NOMO-1 (cell line): ENCODE results near the gene SLX4.
A peak's percentile ranks its signal among the peaks of the same experiment; 100 is the strongest.

ENCODE experiments used
- DNase-seq, 2 experiments: peaks; one replicate each; lab custom pipeline; 2025; ENCODE audit not compliant: unreplicated experiment in 2 of 2; lab: John Stamatoyannopoulos, UW

SLX4 gene

DNA sequence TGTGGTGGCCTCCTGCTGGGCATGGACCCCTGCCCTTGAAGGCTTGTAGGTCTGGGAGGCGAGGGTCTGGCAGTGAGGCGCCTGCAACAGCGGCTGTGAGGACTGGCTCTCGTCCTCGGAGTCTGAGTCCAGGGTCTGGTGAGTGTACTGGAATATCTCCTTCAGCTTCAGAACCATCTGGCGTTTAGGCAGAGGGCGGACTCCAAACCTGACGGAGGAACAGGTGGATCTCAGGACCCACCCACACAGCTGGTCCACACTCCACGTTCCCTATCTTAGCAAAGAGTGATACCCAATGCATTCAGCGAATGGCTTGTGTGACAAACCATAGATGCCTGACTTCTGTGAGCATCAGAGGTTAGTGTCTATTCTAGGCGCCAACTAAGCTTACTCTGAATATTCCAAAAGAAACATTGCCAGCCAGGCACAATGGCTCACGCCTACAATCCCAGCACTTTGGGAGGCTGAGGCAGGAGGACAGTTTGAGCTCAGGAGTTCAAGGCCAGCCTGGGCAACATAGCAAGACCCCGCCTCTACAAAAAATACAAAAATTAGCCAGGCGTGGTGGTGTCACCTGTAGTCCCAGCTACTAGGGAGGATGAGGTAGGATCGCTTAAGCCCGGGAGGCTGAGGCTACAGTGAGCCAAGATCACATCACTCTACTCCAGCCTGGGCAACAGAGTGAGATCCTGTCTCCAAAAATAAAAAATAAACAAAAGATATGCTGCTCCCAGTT is 27.9 kb downstream of the SLX4 start:
- no peak for DNase-seq

DNA sequence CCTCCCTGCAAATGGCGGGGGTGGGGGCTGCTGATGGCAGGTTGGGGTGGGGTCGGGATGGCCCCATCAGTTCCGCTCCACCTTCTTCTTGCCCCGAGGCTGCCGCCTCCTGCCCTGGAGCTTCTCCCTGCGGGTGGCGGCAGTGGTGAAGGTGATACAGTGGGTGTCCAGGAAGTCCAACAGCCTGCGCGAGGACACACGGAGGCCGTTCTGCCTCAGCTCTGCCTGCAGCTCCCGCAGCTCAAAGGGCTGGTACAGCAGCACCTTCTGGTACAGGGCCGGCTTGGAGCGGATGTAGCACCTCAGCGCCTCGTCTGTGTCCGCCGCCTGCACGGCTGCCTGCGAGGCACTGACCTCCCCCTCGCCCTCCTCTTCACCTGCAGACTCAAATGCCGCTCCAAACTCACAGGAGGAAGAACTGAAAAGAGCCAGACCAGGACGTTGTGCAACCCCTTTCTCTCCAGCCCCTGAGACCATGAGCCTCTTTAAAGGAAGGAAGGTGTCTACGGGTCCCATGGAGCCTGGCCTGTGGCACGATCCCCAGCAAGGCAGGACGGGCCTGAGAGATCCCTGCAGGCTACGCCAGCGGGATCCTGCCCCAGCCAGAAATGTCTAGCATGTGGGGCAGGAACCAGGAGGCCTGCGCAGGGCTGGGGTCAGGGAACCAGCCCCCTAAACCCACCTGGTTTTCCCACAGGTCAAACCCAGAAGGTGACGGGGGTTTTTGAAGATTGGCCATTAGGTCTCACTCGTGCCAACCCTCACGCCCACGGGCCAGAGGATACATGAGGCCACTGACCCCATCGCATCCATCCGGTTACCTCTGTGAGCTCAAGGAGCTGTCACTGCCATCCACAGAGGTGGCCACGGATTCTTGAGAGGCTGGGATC is 28.9 kb downstream of the SLX4 start:
- no peak for DNase-seq

DNA sequence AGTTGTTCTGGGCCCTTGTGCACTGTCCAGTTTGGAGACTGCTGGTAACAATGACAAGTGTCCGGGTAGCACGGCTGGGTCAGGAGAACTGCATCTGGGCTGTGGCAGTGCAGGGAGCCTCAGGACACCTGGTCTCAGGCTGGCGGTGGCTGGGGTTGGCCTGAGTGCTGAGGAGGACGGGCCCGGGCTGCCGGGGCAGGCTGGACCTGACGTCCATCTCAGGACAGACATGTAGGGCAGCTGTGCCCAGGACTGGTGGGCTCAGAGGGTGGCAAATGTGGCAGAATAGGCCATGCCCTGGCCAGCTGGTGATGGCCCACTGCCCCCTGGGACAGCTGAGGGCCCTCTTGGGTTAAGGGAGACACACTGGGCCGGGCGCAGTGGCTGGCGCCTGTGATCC is 30.0 kb downstream of the SLX4 start:
- DNase-seq = no peak

DNA sequence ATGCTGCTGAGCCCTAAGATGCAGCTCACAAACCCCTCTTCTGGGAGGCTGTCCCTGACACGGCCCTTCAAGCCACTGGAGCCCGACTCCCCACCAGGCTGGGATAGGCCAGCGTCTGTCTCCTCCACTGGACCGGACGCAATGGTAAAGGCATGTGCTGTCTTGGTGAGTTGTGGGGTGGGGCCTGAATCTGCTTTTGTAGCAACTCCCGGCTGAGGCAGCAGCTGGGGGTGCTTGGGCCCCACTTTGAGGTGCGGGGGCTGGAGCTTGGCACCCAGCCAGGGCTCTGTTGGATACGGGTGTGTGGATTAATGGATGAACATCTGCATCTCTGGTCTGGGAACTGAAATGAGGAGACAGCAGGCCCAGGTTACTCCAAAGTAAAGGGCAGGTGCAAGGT is 30.7 kb downstream of the SLX4 start:
- DNase-seq = no peak

DNA sequence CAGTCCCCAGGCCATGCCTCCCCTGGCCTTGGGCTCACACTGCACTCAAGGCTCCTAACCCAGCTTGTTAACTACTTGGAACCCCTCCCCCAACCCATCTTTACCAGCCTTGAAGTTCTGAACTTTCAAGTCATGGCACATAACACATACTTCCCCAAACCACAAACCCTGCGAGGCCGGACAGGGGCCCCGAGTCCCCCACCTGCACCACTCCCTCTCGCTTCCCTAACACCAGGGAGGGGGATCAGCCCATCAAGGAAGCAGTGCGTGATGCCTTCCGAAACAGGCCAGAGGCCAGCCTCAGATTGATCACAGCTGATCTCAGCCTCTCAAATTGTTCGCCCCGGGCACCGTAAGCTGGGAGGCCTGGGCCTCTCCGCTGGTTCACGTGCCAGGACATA is 31.2 kb downstream of the SLX4 start:
- DNase-seq = peak; percentile 64

DNA sequence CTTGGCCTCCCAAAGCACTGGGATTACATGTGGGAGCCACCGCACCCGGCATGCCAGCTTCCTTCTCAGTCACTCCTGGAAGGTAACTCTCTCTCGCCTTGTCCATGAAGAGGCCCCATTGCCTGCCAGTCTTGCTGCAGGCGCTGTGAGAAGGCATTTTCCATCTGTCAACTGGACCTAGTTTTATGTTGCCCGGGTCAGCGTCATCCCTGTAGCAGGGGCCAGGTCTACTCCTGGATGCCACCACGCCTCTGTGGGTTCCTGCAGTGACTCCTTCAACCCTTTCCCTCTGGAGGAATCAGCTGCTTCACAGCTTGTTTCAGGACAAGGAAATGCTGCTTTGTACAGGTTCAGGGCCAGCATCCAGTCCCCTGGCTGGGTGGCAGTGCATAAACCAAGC is 31.6 kb downstream of the SLX4 start:
- no peak for DNase-seq

DNA sequence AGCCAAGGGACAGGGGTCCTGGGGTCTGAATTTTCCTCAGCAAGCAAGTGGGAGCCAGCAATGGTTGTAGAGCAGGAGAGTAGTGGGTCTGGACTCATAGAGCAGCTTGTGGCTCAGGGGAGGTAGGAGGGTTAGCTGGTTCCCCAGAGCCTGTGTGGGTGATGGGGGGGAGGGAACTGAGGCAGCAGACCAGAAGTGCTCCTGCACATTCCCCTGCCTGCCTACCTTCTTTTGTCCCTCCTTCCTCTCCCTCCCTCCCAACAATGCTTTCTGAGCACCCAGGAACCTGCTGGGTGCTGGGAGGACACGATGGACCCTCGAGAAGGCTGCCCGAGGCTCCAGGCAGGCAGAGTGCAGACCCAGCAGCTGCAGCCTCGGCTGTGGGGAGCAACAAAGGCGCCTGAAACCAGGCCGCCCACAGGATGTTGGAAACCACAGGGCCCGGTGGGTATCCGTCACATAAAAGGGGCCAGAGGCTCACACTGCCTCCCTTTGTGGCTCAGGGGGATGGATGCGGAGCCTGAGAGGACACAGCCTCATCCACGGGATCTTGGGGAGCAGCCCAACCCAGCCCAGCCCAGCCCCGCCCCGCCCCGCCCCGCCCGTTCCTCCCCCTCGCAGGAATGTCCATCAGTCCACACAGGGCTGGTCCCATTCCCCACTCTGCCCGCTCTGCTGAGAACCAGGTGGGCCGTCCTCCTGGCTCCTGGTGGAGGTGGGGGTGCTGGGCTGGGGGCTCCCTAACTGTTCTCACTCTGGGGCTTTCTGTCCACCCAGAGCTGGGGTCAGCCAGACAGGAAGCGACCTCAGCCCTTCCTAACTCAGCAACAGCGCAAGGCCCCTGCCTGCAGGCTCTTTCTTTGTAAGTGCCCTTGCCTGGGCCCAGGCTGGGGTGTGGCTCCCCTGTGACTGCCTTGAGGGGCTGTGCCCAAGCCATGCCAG is 32.5 kb downstream of the SLX4 start:
- peak; percentile 28 to 35 for DNase-seq

DNA sequence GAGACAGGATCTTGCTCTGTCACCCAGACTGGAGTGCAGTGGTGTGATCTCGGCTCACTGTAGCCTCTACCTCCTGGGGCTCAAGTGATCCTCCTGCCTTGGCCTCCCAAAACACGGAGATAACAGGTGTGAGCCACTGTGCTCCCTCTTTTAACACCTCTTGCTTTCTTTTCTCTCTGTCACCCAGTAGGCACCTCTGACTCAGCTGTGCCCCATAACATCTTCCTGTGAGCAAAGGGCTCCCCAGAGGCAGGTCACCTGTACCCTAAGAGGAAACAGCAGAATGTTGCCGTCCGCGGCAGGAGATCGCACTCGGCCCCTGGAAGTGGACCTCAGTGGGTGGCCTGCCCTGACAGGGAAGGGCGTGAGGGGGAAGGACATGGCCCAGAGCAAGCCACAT is 33.3 kb downstream of the SLX4 start:
- DNase-seq = no peak

DNA sequence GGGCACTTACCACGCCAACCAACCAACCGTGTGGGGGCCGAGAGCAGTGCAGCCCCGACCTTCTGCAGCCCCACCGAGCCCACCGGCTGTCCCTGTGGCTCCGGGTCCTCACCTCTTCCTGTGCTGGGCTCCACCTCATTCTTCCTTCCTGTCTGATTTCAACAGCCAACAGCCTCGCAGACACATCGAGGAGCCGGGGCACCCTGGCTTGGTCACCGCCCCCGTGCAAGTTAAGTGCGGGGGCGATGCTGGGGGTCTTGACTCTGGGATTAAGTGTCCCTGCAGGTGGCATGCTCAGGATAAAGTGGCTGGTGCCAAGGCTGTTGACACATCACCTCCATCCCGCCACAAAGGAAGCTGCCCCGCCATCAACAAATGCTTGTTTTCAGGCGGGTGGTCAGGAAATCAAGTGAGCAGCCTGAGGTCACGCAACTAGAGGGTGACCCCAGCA is 34.1 kb downstream of the SLX4 start, which contains the start of gene NLRC3:
NLRC3 (minus strand) TSS at position 102 of the 451 bp plus-strand sequence. CDS start 12,367 bp downstream, outside the sequence.
- peak; percentile 28 to 31 for DNase-seq

DNA sequence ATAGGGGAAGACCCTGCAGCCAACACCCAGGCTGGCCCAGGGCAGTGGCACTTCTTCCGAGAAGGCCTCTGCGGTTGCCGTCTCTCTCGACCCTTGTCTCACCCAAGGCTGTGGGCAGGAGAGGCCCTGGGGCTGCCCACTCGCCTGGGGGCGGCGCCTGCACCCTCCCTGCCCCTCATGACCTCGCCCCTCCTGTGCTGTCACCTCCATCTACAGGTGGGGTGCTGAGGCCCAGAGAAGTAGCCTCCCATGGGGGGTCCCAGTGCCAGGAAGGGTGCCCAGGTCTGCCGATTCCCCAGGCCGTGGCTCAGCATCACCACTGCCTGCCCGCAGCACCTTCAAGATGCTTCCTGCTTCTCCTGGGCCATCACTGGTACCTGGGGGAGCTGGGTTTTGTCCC is 35.2 kb downstream of the SLX4 start:
- DNase-seq = no peak

DNA sequence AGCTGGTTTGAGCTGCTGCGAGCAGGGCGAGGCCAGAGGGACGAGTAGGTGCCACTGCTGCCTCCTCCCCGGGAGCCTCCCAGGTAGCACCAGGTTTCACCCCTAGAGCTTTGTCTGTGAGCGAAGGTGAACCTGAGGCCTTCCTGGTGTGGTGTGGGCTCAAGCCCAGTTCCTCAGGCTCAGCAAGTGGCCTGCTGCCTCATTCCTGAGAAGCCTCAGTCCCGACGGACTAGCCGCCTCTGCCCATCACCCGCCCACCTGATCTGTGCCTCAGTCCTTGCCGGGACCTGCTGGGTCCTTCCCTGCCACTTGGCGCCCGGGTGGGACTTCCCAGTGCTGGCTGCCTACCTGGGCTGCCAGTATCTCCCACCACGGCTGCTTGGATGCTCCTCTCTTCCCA is 35.9 kb downstream of the SLX4 start:
- DNase-seq = no peak

DNA sequence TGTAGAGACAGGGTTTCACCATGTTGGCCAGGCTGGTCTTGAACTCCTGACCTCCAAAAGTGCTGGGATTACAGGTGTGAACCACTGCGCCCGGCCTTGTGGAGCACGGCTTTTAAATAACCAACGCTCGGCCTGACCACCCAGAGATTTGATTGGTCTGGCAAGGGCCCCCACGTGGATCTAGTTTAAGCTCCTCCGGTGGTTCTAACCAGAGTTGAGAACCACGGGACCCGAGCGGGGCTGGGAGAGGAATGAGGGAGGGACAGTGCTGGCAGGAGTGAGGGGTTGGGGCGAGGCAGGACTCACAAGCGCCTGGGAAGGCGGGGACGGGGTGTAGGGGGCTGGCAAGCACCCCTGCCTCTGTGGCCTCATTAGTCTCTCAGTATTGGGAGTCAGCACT is 37.2 kb downstream of the SLX4 start:
- no peak for DNase-seq

DNA sequence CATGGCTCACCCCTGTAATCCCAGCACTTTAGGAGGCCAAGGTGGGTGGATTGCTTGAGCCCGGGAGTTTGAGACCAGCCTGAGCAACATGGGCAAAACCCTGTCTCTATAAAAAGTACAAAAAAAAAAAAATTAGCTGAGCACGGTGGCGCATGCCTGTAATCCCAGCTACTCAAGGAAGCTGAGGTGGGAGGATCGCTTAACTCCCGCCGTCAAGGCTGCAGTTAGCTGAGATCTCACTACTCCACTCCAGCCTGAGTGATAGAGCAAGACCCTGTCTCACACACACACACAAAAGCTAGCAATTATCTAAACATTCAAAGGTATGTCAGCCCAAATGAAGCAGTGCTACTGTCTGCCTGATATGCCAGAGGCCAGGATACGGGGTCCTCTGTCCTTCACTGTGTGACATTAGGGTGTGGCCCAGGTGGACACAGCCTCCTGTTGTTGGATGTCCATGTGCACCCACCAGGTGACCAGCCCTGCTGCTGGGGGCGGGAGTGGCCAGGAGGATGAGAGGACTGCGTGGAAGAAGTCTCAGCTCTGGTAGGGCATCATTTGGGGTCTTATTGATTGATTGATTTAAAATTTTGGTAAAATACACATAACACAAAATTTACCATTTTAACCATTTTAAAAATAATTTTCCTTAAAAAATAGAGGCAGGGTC is 38.1 kb downstream of the SLX4 start:
- DNase-seq = no peak

DNA sequence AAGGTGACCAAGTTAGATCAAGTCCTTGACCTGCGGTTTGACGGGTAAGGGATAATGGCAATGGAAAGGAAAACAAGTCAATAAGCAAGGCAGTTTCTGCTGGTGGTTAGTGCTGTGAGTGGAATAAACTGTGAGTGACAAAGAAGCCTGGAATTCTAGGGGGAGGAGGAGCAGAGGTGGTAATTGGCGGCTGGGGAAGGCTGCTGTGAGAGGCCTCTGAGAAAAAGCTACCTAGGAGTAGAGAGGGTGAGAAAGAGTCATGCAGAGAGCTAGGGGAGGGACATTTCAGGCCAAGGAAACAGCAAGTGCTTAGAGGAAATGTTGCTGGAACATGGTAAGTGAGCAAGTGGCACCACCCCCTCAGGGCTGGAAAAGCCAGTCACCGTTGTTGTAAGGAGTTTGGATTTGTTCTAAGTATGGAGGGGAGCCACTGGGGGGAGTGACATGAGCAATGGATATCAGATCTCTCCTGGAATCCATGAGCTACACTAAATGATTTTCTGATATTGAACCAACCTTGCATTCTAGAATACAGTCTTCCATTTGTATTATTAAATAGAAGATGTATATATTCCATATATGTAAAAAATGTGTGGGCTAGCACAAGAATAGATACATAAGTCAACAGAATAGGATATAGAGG is 40.9 kb downstream of the SLX4 start:
- no peak for DNase-seq

DNA sequence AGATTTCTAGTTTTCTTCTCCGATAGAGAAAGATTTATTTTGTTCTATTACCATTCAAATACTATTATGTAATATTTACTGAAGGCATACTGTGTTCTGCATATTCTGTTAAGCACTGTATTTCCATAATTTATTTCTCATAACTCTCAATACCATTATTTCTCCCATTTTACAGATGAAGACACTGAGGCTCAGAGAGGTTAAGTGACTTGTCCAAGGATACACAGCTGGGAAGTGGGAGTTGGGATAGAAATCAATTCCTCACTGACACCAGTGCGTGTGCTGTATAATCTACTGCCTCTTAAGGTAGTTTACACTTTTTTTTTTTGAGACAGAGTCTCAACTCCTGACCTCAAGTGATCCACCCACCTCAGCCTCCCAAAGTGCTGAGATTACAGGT is 41.6 kb downstream of the SLX4 start:
- no peak for DNase-seq

DNA sequence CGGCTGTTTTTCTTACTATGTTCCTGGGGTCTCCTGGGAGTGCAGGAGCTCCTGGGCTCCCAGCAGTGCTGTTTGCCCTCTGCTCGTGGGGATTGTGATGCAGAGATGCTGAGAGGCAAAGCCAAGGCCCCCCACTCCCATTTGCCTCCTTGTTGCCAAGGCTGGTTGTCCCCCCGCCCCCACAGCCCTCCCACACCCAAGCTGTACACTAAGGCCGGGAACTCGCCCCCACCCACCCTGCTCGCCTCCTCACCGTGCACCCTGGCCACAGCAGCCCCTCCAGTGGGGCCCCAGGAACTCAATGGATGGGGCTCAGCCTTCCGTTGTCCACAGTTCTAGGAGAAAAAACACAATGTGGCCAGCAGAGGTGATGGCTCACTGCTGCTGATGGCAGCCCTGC is 44.4 kb downstream of the SLX4 start:
- DNase-seq = no peak

DNA sequence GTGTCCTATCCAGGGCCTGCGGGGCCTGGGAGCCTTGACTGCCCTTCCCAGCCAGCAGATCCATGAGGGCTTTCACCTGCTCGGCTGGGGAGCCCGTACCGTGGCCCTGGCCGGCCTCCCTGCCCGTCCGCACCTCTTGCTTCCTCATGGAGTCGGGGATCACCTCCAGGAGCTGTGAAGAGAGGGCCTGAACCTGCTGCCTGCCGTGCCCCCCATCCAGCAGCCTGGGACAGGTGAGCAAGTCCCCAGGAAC is 46.6 kb downstream of the SLX4 start:
- no peak for DNase-seq

DNA sequence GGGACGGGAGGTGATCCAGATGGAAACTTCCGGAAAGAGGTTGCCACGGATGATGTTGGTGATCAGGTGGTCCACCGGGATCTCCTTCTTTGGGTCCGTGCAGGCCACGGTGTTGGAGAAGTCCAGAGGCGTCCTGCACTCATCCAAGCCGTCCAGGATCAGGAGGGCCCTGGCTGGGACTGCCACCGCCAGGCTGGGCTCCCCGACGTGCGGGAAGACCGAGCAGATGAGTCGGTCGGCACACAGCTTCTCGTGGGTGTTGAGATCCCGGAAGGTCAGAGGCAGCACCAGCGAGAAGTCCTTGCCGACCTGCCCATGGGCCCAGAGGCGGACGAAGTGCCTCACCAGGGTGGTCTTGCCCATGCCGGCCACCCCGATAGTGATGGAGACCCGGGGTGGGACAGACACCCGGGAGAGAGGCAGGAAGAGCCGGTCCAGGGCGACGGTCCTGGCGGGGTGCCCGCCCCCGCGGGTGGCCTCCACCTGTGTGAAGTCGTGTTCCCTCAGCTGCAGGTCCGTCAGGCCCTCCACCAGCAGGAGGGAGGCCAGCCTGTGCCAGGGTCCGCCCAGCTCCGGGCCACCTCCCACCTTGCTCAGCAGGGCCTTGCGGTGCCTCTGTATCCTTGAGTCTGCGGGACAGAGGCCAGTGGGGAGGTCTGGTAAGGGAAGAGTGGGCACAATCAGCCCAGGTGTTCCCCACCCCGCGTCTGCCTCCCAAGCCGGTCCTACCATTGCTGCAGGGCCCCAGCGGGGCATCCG is 47.1 kb downstream of the SLX4 start:
- no peak for DNase-seq

DNA sequence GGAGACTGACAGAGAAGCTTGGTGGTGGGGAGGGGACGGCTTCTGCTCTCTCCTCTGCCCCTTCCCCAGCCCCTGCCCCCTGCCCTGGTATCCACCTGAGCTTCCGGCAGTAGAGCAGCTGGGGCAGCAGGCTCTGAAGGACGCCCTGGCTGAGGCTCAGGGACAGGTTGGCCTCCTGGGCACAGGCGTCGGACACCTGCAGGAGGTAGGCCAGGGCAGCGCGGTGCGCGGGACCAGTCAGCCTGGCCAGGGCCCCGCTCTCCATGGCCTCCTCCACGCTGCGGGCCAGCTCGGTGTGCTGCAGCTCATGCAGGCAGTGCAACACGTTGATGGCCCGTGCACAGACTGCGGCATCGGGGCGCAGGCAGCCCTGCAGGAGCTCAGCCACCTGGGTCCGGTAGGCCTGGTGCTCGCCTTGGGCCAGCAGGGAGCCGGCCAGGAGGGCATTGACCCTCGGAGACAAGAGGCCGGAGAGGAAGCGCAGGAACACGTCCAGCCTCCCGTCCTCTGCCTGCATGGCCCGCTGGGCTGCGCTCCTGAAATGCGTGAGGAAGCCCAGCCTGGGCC is 48.4 kb downstream of the SLX4 start:
- DNase-seq = no peak
